Suprapubic skin (tissue), 3 donors: Measurements from ENCODE around the gene GGCX.

Experiments
- CTCF ChIP-seq, 2 donors: fragments of 200-600 bp in 1 of 2; fragments of 450-650 bp in 1 of 2; sonication (generic) in 1 of 2; IDR thresholded peaks; one replicate each; pipeline ENCODE4 v1.5.1; 2016 to 2019; ENCODE audit warnings: antibody characterized with exemption in 2 of 2, mild to moderate bottlenecking in 1 of 2, moderate library complexity in 1 of 2
- POLR2A ChIP-seq, 2 donors: fragments of 450-650 bp; IDR thresholded peaks; one replicate each; pipeline ENCODE4 v1.6.1; 2017; ENCODE audit warnings: antibody characterized with exemption in 2 of 2, mild to moderate bottlenecking in 2 of 2, moderate library complexity in 2 of 2

GRCh38 chr2:85539361-85540132 lies 21.7 kb downstream of the GGCX start:
- no peak for TF ChIP-seq CTCF (IDR thresholded peaks at IDR 0.05)
- no peak for TF ChIP-seq POLR2A (IDR thresholded peaks at IDR 0.05)
